Ovary (tissue), 9 donors: ENCODE measurements around the gene ASMT. TPM values are rescaled to one million over a fixed set of nuclear protein-coding genes. Genes with fewer than 3 reads are reported as not detected.
A peak's percentile ranks its signal among the peaks of the same experiment; 100 is the strongest.

Source experiments
- DNase-seq, 5 donors: peaks; one replicate each; pipeline ENCODE4 v3.0.0-alpha.2; 2019 to 2020
- H3K27ac ChIP-seq, 2 donors: fragments of 200-600 bp; one replicate each; pipeline versions ENCODE4 v1.5.1 to v1.8.0; 2019 to 2022
- H3K27me3 ChIP-seq: fragments of 200-600 bp; one replicate; pipeline ENCODE4 v1.8.0; 2022
- H3K36me3 ChIP-seq: fragments of 200-600 bp; sonication (generic); one replicate; pipeline ENCODE4 v1.5.1; 2019
- H3K4me1 ChIP-seq: one replicate; pipeline ENCODE4 v1.8.1; 2013; ENCODE audit warnings: mild to moderate bottlenecking, moderate library complexity; ENCODE audit not compliant: insufficient read depth
- H3K4me3 ChIP-seq: fragments of 200-600 bp; sonication (generic); one replicate; pipeline ENCODE4 v1.5.1; 2017
- H3K9me3 ChIP-seq, 2 donors: fragments of 200-600 bp in 1 of 2; sonication (generic) in 1 of 2; one replicate each; pipeline versions ENCODE4 v1.5.1 to v1.8.1; 2013 to 2019; ENCODE audit warnings: mild to moderate bottlenecking in 1 of 2, moderate library complexity in 1 of 2
- CTCF ChIP-seq, 3 donors: fragments of 450-650 bp in 2 of 3; fragments of 200-600 bp in 1 of 3; IDR thresholded peaks; one replicate each; pipeline versions ENCODE4 v1.5.1 to v1.8.0; 2016 to 2022; ENCODE audit warnings: antibody characterized with exemption in 3 of 3, mild to moderate bottlenecking in 1 of 3
- EP300 ChIP-seq: sonication (generic); formaldehyde crosslinking; IDR thresholded peaks from one replicate; pipeline ENCODE4 v1.6.1; 2017; ENCODE audit warnings: antibody characterized with exemption
- POLR2A ChIP-seq: fragments of 450-650 bp; IDR thresholded peaks from one replicate; pipeline ENCODE4 v1.6.1; 2017; ENCODE audit warnings: antibody characterized with exemption, mild to moderate bottlenecking, moderate library complexity
- WGBS, 3 donors: extraction: QIAGEN DNeasy Blood & Tissue Kit in 1 of 3; methylation state at CpG; one replicate each; pipeline versions ENCODE4 v1.1.5 to v1.1.7; 2013 to 2017; 5-methylcytosine and 5-hydroxymethylcytosine counted together
- intact Hi-C, 4 donors: fragments of 100-400 bp; cut with DNase I; formaldehyde crosslinking; loops; one replicate each; pipeline versions ENCODE4 v1.11.0 to v1.15.1; 2022 to 2023
- polyA plus RNA-seq, 2 donors: library from polyadenylated mRNA; stranded (reverse); fragments of 200-250 nt in 1 of 2; fragments of 350-450 nt in 1 of 2; fragmentation: Illumina TruSeq in 1 of 2; extraction: RNeasy Lipid Tissue Mini Kit (QIAGEN cat#74804) in 1 of 2; gene quantifications; one replicate each; pipeline ENCODE4 v1.2.3, GENCODE V29; 2013 to 2014
- total RNA-seq, 7 donors: library from RNA; depleted of rRNA in 2 of 7; stranded (reverse); fragments of >200 nt in 2 of 7; fragmentation: NEBNext Ultra II Directional in 3 of 7; extraction: Animal tissue kit (Norgen Biotek cat#: 25700) in 3 of 7; gene quantifications; one replicate each; pipeline versions ENCODE4 v1.1.0 to v1.2.4, GENCODE V29; 2016 to 2023
- donor health status: DM: no; HTN: no; CAD: no; lungs with moderate emphysema.
- donor health status: DM: no; HTN: no; CAD: no.
- donor health status: Bipolar disorder and iron deficiency.
- donor health status: DM: yes; HTN: yes; CAD: no.
- donor health status: DM: no; HTN: no; CAD: no.
- donor health status: DM: yes; HTN: yes; CAD: no.

ASMT gene
- total and polyA plus RNA-seq, 9 donors = 0.23 to 0.50 (median 0.38) TPM; not detected in 4

GRCh38 chrX:1599791-1600405 lies 15.0 kb upstream of the ASMT start:
- H3K27ac ChIP-seq = no peak overlapping the region
- no peak for DNase-seq
- WGBS, 3 donors = 90 to 93% (median 92%) methylated on average over 34 to 36 of the region's 36 CpGs
- TF ChIP-seq POLR2A = no peak
- no peak for TF ChIP-seq CTCF (IDR thresholded peaks at IDR 0.05)
- TF ChIP-seq EP300 = no peak
- H3K4me1 ChIP-seq = no peaks in the 10 kb centered on the region
- H3K27me3 ChIP-seq = no peaks in the 10 kb centered on the region
- no peaks in the 10 kb centered on the region for H3K36me3 ChIP-seq
- no peak overlapping the region for H3K4me3 ChIP-seq
- H3K9me3 ChIP-seq = no peaks in the 10 kb centered on the region
- intact Hi-C loops = loop anchor here in 2 of 4 donors (10.0 kb wide), 2 partner anchors 145 to 1005 kb away; partner anchors contain the start of gene ASMTL (in 1 of the 2)

GRCh38 chrX:1600406-1601050 lies 14.3 kb upstream of the ASMT start:
- Histone ChIP-seq H3K4me3 (no peak overlapping the region), H3K4me1 (no peaks in the 10 kb centered on the region), H3K27me3 (no peaks in the 10 kb centered on the region), H3K27ac (no peak overlapping the region), H3K9me3 (no peaks in the 10 kb centered on the region), H3K36me3 (no peaks in the 10 kb centered on the region)
- intact Hi-C loops = no loop called here
- 95 to 97% (median 96%) methylated on average over 52 of the region's 52 CpGs for WGBS, 3 donors
- TF ChIP-seq EP300 = no peak
- DNase-seq = peak in 1 of 5 donors; percentile 33

- Histone ChIP-seq H3K36me3 (no peaks in the 10 kb centered on the region), H3K27me3 (no peaks in the 10 kb centered on the region), H3K27ac (no peak overlapping the region), H3K4me1 (no peaks in the 10 kb centered on the region), H3K4me3 (no peak overlapping the region), H3K9me3 (no peaks in the 10 kb centered on the region)
- peak in 1 of 5 donors; percentile 42 for DNase-seq
- 96 to 100% (median 97%) methylated on average over 54 to 58 of the region's 58 CpGs for WGBS, 3 donors
- TF ChIP-seq CTCF (IDR thresholded peaks at IDR 0.05) (no peak), POLR2A (no peak), EP300 (no peak)
- intact Hi-C loops = no loop called here
These were observed 13.7 kb upstream of the ASMT start for GRCh38 chrX:1601051-1601767.

GRCh38 chrX:1601768-1602085 lies 13.1 kb upstream of the ASMT start:
- no peaks in the 10 kb centered on the region for H3K36me3 ChIP-seq
- no peaks in the 10 kb centered on the region for H3K27me3 ChIP-seq
- no peaks in the 10 kb centered on the region for H3K4me1 ChIP-seq
- intact Hi-C loops = no loop called here
- no peak overlapping the region for H3K4me3 ChIP-seq
- no peak overlapping the region for H3K27ac ChIP-seq
- DNase-seq = no peak
- no peaks in the 10 kb centered on the region for H3K9me3 ChIP-seq
- WGBS, 3 donors = 90 to 94% (median 94%) methylated on average over 15 of the region's 15 CpGs
- TF ChIP-seq POLR2A = no peak
- no peak for TF ChIP-seq EP300
- TF ChIP-seq CTCF (IDR thresholded peaks at IDR 0.05) = no peak

- H3K9me3 ChIP-seq = no peaks in the 10 kb centered on the region
- intact Hi-C loops = no loop called here
- H3K4me3 ChIP-seq = no peak overlapping the region
- H3K27ac ChIP-seq = no peak overlapping the region
- no peaks in the 10 kb centered on the region for H3K27me3 ChIP-seq
- no peak for TF ChIP-seq POLR2A
- no peak for TF ChIP-seq EP300
- TF ChIP-seq CTCF (IDR thresholded peaks at IDR 0.05) = no peak
- no peaks in the 10 kb centered on the region for H3K36me3 ChIP-seq
- H3K4me1 ChIP-seq = no peaks in the 10 kb centered on the region
- WGBS, 3 donors = 82 to 96% (median 91%) methylated on average over 12 of the region's 12 CpGs
- no peak for DNase-seq
These were observed 12.6 kb upstream of the ASMT start for GRCh38 chrX:1602299-1602698.
